Diencephalon (tissue), 1 donor: ENCODE data around the gene GJA9. TPM values are rescaled to one million over a fixed set of nuclear protein-coding genes. Genes with fewer than 3 reads are reported as not detected.

Source experiments
- small RNA-seq: library from RNA; depleted of rRNA; stranded (forward); fragments of <200 nt; gene quantifications from one replicate; pipeline ENCODE3, GENCODE V24; 2014
- total RNA-seq: library from RNA; depleted of rRNA; stranded (reverse); fragments of >200 nt; gene quantifications from one replicate; pipeline ENCODE4 v1.2.3, GENCODE V29; 2014

GJA9 gene
- total RNA-seq, result not detected

DNA sequence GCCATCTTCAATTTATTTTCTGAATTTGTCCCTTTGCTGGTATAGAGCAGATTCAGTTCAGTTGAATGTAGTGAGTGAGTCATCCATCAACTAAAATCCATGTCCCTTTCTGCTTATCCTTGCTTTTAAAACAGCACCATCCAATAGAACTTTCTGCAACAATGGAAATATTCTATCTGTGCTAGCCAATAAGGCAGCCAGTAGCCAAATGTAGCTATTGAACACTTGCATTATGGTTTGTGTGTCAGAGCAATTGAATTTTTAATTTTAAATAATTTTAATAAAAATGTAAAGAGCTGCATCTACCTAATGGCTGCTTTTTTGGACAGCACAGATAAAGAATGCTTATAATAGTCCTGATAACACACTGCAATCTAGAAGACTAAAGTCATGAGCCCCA lies at the start of gene GJA9:
Gene GJA9, minus strand, starts transcription at position 101 of the 400 bp plus-strand sequence. CDS start 5,489 bp downstream, outside the sequence.

DNA sequence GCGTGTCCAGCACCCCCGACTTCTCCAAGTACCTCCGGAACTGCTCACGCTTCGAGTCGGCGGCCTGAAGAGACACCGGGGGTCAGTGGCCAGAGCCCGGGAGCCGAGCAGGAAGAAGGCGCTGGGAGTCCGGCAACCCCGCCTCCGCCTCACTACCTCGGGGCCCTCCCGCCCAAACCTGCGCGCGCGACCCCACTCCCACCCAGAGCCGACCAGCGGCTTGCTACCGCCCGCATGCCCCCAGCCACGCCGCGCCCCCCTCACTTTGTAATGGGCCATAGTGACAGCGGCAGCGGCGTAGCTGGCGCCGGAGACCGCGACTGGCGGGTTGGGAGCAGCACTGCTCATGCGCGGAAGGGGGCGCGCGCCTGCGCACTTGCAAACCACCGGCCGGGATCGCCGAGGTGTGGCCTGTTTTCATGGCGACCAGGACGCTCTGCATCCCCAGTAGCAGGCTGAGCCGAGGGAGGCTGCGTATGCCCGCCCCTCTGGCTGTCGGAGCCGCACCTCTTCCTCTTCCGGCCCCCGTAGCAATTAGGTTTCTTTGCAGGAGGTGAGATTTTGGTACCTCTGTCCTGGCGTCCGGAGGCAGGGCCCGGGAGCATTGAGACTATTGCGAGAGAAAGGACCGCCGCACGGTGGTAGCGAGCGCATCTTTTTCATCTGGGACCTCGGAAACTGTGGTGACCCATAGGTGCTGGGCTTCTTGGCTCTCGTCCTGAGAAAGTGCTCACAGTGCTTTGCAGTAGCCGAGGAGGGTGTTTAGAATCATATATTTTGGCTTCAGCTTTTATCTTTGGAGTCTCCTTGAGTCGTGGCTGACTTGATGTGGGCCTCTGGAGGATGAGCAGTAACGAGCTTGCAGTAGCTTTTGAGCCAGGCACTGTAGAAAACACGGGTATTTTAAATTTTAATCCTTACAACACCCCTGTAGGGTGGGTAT lies 8.1 kb downstream of the GJA9 start, which contains the start of gene MYCBP:
Gene MYCBP, minus strand, starts transcription at position 322 of the 943 bp plus-strand sequence. Its CDS starts 43 bp downstream, at position 279.

DNA sequence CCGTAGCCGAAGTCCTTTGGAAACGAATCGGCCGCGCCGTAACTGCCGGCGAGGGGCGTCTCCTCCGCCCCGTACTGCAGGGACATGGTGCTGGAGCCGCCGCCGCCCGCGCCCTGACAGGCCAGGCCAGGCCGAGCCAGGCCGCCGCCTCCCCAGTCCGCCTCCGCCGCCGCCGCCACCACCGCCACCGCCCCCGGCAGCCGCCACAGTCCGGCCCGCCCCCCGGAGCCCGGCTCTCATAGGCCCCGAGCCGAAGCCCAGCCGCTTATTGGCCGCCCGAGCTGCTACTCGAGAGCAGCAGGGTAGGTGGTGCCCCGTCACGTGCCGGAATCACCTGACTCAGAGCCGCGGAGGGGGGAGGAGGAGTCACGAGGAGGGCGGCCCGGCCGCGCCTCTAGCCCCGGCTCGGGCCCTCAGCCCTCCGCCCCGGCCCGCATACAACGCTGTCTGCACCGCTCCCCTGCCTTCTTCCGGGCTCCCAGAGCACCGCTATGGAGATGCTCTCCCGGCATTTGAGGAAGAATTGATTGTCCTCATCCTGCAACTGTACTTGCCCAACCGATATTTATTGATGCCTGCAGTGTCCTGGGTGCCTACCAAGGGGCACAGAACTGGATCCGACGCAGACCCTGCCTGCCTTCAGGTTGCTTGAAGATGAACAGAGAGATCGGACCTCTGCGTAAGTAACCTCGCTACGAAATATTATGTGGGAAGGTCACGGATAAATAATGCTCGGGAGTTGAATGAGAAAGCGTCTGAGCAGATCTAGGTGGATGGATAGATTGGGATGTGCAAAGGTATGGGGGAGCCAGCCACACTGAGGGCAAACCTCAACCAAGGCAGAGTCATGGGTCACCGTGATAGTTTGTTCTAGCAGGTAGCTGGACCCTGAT lies 21.6 kb downstream of the GJA9 start, which contains the start of gene RRAGC:
Gene RRAGC, minus strand, starts transcription at position 212 of the 893 bp plus-strand sequence. Its CDS starts 126 bp downstream, at position 86.

Small RNAs within 50 kb of the gene (small RNA-seq; reads per million reads assigned to genes)
- gene GJA9-MYCBP (not detected), gene RNU6-605P (not detected)

Other genes starting within 250 kb of the GJA9 start
- 27.9 TPM for gene RRAGC, start 21.8 kb downstream of the GJA9 start, total RNA-seq
- gene MYCBP, start 8.2 kb downstream of the GJA9 start, total RNA-seq, result 4.4 TPM
- 0.46 TPM for gene RHBDL2, start 60.2 kb upstream of the GJA9 start, total RNA-seq
- 82.6 TPM for gene AKIRIN1, start 109.7 kb upstream of the GJA9 start, total RNA-seq
- 296 TPM for gene NDUFS5, start 144.8 kb upstream of the GJA9 start, total RNA-seq